ENCODE measurements around the gene MXI1.

The MXI1 gene

DNA sequence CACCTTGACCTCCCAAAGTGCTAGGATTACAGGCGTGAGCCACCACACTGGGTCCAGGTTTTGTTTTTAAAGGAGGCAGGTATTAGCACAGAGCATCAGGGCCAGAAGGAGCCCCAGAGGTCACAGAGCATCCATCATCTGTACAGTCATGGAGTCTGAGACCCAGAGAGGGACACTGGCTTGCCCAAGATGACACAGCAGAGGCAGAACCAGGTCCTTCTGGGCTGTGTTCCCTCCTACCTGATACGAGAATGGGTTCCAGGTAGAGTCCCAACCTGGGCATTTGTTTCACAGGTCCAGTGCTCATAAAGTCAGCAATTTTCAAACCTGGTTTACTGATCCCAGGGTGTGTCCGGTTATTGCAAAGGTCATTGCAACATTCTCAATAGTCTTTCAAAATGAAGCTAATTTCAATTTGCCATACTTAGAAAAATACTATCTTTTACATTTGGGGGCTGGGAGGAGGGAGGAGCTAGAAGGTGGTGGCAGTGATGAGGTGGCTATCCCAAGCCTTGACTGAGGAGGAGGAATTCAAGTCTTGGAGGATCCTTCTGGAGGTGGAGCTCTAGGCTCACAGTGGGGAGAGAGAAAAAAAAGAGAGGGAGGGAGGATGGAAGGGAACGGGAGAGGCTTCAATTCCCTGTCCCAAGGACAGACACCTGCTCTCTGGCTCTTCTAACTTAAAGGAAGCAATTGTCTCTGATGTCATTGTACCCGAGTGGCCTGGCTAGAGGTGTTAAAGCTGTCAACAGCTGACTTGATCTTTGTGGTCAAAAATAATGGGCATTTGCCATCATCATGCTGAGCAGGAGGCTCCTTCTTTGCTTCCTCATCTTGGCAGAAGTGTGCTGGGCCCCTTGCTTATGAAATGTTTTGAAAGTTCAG is 8.1 kb downstream of the MXI1 start:
- DNase-seq (ENCODE audit: low spot score): no peak

DNA sequence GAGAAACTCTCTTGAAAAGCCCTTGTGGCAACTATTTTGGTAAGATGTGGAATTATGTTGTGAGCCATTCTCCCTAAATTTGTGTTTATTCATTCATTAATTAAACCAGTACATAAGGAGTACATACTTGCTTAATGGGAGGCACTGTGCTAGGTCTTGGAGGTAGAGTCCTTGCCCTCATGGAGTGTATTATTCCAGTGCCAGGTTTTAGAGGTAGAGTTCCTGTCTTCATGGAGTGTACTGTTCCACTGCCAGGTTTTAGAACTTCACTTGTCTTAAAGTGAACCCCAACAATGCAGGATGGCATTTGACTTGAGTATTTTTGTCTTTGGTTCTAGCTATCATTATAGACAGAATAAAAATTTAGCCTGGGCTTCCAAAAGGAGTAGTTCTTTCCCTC is 8.8 kb downstream of the MXI1 start:
- DNase-seq (ENCODE audit: low spot score): no peak

DNA sequence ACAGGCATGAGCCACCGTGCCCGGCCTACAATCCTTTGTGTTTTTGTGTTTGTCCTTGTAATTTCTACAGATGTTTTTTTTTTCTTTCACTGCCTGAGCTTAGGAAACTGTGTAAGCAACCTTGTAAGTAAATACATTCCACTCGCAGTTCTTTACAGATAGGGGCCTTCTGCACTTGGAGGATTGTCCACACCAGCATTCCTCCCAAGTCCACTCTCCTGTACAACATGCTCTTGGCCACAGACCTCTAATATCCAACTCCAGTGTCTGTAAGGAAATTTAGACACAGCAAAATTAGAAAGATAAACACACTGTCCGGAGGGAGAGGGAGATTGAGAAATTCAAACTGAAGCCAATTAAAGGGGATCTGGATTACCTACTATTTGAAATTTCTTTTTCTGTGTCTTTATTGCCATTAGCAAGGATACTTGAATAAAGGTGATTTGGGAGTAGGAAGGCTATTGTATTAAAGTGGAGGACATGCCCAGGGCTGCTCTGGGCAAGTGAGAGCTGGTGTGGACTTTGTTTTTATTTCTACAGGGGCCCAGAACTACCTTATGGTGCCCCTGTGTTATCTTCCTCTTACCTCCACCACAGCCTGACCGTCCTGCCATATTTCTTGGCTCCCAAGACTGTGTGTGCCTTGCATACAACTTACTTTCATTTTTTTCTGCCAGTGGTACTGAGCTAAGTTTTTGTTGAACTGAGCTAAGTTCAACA is 9.7 kb downstream of the MXI1 start:
- DNase-seq (ENCODE audit: low spot score): no peak

GRCh38 chr10:110217662-110218008 is 10.2 kb downstream of the MXI1 start:
- no peak for DNase-seq (ENCODE audit: low spot score)

DNA sequence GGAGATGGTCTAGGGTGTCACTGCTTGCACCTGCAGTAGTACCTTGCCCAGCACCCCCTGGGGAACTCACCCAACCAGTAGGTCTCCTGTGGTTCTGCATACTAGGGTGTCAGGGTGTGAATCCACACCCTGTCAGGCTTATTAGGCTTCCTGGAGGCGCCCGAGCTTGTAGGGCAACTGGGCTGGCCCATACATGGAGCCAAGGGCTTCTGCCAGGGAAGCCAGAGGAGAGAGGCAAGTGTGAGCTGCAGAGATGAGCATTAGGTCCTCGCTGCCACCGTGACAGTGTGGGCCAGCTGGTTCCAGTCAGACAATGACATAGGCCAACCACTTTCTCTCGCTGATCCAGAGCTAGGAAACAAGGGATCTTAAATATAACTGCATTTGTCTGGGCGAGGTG is 11.2 kb downstream of the MXI1 start:
- DNase-seq (ENCODE audit: low spot score): no peak

DNA sequence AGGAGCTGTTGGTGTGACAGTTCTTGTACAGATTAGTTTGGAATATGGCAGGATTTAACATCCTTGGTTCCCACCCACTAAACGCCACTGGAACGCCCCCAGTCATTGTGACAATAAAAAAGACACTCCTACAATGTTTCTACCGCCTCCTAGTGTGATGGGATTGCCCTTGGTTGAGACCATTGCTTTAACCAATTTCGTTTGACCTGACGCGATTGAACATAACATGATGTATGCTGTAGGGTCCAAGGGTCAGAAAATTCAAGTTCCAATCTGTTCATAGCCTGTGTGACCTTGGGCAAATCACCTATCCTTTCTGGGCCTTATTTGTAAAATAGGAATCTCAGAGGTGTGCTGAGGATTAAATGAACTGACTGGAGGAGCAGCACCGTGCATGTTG is 12.5 kb downstream of the MXI1 start:
- DNase-seq (ENCODE audit: low spot score): no peak

DNA sequence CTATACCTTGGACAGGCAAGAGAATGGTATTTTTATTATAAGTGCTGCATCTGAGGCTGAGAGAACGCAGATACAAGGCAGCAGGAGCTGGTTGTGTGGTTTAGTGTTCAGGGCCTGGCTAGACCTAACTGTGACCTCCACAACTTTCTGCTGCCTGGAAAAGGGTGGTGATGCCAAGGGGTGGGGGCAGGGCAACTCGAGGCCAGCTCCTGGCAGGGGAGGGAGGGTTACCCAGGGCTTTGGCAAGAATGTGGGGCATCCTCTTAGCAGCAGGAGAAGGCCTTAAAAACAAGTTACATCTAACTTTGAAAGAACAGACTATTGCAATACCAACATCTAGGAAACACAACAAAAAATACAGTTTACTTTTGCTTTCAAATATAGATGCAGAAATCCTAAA is 13.0 kb downstream of the MXI1 start:
- peak; percentile 61 for DNase-seq (ENCODE audit: low spot score)

DNA sequence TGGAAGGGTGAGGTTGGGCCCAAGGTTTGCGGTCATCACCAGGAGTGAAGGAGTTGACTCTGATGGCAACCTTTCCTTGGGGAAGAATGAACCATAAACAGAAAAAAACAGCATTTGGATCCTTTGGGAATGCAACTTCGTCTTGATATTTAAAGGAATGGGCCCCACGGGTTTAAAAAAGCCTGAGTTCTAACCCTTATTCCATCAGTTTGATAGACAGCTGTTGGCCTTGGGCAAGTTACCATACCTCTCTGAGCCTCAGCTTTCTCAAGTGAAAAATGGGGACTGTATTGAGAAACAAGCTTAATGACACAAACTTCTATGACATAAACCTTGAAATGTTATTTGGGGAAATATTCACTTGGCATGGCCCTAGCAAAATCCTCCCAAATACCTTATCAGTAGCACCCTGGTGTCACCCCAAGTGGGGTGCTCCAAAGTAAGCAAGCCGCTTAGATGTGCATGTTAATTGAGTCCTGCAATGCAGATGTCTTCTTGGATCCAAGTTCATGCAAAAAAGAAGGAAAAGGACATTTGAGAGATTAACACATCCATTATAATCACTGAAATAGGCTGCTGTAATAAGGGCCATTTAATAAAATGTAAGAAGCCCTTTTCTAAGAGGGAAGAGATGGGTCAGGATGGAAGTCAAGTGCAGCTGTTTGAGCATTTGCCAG is 13.8 kb downstream of the MXI1 start:
- DNase-seq (ENCODE audit: low spot score): no peak

DNA sequence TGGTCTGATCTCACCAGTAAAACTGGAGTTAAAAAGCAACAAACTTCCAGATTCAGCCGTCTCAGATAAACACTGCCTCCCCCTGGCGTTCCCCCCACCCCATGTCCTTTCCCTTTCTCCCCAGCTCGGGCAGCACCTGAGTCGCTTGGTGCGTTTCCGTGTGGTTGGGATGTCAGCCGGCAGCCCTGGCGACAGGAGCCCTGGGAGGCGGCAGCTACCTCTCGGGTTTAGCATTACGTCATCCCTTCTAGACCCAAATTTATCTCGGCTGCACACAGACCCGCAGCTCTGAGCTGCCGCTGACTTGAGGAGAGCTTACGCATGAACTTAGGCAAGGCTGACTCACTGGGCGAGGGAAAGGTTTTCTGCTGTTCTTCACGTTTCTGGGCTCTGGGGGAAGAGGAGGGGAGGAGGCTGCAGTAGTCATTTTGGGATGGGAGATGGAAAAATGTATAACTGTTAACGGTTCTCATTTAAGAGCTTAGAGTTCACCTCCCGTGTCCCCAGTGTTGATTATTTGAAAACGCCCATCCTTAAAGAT is 14.4 kb downstream of the MXI1 start:
- peak; percentile 80 for DNase-seq (ENCODE audit: low spot score)

GRCh38 chr10:110222641-110223297 is 15.4 kb downstream of the MXI1 start:
- no peak for DNase-seq (ENCODE audit: low spot score)

DNA sequence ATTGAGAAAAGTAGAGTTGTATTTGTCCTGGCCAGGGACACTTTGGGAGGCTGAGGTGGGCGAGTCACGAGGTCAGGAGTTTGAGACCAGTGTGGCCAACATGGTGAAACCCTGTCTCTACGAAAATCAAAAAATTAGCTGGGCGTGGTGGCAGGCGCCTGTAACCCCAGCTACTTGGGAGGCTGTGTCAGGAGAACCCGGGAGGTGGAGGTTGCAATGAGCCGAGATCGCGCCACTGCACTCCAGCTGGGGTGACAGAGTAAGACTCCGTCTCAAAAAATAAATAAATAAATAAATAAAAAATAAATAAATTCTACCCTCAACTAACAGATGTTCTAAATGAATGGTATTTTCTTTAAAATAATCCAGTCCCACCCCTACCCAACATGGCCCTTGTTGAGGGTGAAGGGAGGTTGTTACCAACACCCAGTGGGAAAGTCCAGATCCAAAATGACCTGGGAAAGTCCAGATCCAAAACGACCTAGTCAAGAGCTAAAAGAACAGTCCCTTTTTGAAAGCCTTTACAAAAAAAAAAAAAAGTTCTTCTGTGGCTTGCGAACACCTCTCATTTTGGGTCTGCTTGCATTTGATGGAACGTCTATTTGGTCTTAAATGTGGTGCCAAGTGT is 16.0 kb downstream of the MXI1 start:
- no peak for DNase-seq (ENCODE audit: low spot score)

- DNase-seq (ENCODE audit: low spot score): no peak
These were observed 17.6 kb downstream of the MXI1 start for GRCh38 chr10:110224992-110225391.

DNA sequence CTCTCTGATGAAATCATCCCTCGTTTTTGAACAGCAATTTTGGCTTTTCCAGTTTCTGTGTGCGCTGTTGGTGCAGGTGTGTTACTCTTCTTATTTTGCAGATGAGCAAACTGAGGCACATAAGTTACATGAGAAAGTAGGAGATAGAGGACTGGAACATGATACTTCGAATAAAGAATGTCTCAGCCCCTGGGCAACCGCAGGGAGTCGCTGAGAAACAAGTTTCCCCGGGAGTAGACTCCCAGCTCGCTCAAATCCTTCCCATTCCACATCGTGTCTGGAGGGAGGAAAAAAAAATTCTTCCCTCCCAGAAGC is 18.0 kb downstream of the MXI1 start:
- DNase-seq (ENCODE audit: low spot score): no peak

GRCh38 chr10:110225756-110226542 is 18.5 kb downstream of the MXI1 start:
- peak; percentile 96 for DNase-seq (ENCODE audit: low spot score)

DNA sequence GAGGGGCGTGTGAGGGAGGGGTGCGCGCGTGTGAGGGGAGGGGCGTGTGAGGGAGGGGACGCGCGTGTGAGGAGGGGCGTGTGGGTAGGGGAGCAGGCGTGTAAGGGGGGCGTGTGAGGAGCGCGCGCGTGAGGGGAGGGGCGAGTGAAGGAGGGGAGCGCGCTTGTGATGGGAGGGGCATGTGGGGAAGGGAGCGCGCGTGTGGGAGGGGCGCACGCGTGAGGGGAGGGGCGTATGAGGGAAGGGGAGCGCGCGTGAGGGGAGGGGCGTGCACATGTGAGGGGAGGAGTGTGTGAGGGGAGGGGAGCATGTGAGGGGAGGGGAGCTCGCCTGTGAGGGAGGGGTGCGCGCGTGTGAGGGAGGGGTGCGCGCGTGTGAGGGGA is 19.1 kb downstream of the MXI1 start:
- DNase-seq (ENCODE audit: low spot score): peak; percentile 90

GRCh38 chr10:110226926-110227641 is 19.7 kb downstream of the MXI1 start:
- peak; percentile 71 for DNase-seq (ENCODE audit: low spot score)

GRCh38 chr10:110228066-110228465 is 20.7 kb downstream of the MXI1 start:
- DNase-seq (ENCODE audit: low spot score): no peak

GRCh38 chr10:110229155-110229554 is 21.8 kb downstream of the MXI1 start:
- no peak for DNase-seq (ENCODE audit: low spot score)

DNA sequence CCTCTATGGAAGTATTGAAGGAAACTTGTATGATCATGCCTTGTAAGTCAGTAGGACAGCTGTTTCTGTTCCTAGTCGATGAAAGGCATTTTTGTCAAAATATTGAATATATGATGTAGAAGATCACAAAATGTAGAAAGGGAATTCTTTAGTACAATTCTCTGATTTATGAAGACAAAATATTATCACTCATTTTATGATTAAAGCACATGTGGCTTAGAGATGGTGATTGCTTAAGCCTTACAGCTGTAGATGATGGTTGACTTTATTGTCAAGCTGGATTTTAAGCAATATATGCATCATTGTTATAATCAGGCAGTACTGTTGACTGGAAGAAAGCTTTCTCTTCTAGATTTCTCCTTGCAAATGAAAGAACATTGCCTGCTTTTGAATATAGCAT is 26.4 kb downstream of the MXI1 start:
- no peak for DNase-seq (ENCODE audit: low spot score)

DNA sequence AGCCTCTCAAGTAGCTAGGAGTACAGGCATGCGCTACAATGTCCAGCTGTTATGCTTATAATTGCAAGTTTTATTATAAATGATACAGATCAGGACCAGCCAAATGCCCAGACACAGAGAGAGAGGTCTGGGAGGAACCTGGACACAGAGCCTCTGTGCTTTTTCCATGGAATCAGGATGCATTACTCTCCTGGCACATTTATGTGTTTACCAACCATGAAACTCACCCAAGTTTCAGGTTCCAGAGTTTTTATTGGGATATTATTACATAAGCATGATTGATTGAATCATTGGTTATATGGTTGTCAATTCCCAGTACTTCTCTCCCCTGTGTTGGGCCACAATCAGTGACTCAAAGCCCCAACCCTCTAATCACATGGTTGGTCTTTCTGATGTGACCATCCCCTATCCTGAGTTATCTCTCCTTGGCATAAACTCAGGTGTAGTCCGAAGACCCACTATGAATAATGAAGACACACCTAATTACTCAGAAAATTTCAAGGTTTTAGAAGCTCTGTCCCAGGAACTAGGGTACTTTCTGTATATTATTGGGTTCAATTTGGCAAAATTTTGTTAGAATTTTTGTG is 30.6 kb downstream of the MXI1 start:
- no peak for DNase-seq (ENCODE audit: low spot score)

Data from globus pallidus (tissue), 1 donor.